GM06990 (cell line): ENCODE measurements around the gene IREB2.
A peak's percentile ranks its signal among the peaks of the same experiment; 100 is the strongest.

Experiments
- DNase-seq: peaks from one replicate; pipeline ENCODE4 v3.0.0-alpha.2; 2011; ENCODE audit not compliant: insufficient read length; ENCODE audit errors: extremely low read depth
- H3K27me3 ChIP-seq: replicated peaks from 2 replicates; pipeline ENCODE4 v1.6.0; 2011; ENCODE audit warnings: low read length; ENCODE audit not compliant: control insufficient read depth, insufficient read depth
- H3K36me3 ChIP-seq: 2 replicates; pipeline ENCODE4 v1.5.1; 2011; ENCODE audit warnings: low read length; ENCODE audit not compliant: control insufficient read depth, insufficient read depth
- H3K4me3 ChIP-seq: replicated peaks from 2 replicates; pipeline ENCODE4 v1.5.1; 2011; ENCODE audit warnings: low read depth, mild to moderate bottlenecking, control low read depth, low read length
- TF ChIP-seq, protein P1 (sequence below): IDR thresholded peaks from 2 replicates; pipeline ENCODE4 v1.5.1; 2011; ENCODE audit warnings: low read length, control low read depth, mild to moderate bottlenecking, inconsistent platforms; ENCODE audit not compliant: insufficient read depth, poor library complexity, severe bottlenecking

IREB2 gene

DNA sequence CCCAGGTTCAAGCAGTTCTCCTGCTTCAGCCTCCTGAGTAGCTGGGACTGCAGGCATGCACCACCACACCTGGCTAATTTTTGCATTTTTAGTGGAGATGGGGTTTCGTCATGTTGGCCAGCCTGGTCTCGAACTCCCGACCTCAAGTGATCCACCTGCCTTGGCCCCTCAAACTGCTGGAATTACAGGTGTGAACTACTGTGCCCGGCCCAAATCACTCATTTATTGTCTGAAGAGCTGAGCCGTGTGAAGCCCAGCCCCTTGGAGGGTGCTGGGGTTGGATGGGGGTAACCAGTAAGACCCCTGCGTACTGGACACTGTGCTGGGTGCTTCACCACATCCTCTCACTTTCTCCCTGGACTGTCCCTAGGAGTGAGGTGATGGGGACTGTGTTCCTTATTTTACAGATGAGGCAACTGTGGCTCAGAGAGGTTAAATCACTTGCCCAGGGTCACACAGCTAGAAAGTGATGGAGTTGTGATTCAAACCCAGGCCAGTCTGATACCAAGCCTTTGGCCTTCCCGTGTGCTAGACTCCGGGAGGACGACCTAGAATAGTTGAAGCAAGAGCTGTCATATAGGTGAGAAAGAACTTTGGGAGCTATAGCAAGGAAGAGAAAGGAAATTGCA lies 41.7 kb upstream of the IREB2 start:
- no peak overlapping the region for H3K4me3 ChIP-seq
- no peak for DNase-seq
- no peaks in the 10 kb centered on the region for H3K36me3 ChIP-seq
- TF ChIP-seq, protein P1, sequence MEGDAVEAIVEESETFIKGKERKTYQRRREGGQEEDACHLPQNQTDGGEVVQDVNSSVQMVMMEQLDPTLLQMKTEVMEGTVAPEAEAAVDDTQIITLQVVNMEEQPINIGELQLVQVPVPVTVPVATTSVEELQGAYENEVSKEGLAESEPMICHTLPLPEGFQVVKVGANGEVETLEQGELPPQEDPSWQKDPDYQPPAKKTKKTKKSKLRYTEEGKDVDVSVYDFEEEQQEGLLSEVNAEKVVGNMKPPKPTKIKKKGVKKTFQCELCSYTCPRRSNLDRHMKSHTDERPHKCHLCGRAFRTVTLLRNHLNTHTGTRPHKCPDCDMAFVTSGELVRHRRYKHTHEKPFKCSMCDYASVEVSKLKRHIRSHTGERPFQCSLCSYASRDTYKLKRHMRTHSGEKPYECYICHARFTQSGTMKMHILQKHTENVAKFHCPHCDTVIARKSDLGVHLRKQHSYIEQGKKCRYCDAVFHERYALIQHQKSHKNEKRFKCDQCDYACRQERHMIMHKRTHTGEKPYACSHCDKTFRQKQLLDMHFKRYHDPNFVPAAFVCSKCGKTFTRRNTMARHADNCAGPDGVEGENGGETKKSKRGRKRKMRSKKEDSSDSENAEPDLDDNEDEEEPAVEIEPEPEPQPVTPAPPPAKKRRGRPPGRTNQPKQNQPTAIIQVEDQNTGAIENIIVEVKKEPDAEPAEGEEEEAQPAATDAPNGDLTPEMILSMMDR: no peak
- H3K27me3 ChIP-seq: peaks cover 2% of the 10 kb centered on the region; the same call in 1 of the 2 replicates

DNA sequence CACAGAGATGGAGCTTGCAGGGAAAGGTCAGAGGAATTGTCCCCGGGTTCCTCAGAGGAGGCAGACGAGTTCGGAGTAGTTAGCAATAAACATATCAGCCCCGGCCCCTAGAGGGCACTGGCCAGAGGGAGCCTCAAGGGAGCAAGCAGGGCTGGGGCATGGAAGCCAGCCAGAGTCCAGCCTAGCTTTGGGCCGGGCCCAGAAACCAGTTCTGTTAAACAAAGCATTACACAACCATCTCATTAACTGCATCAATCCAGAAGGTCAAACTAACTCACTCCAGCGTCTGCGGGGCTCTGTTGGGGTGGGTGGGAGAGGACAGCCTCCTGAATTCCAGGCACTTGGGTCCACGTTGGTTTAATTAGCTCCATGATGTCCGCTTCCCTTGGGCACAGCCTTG lies 41.0 kb upstream of the IREB2 start:
- H3K36me3 ChIP-seq: no peaks in the 10 kb centered on the region
- peaks cover 2% of the 10 kb centered on the region; the same call in 1 of the 2 replicates for H3K27me3 ChIP-seq
- H3K4me3 ChIP-seq: no peak overlapping the region
- DNase-seq: no peak
- TF ChIP-seq, protein P1: peak; percentile 43

DNA sequence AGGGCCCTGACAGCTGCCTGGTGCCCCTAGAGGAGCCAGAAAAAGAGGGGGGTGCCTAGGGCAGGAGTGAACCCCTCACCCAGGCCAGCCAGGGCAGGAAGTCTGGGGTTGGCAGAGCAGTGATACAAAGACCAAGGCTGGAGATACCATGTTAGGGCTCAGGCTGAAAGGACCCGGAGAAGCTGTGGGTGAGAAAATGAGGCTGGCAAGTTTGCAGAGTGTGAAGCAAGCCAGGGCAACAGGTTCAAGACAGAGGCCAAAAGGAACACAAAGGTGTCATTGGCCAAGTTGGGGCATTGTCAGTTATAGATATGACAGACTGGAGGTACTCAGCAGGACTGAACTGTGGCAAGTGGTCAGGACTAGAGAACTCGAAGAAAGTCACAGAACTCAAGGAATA lies 40.6 kb upstream of the IREB2 start:
- Histone ChIP-seq H3K4me3 (no peak overlapping the region), H3K27me3 (no peaks in the 10 kb centered on the region), H3K36me3 (no peaks in the 10 kb centered on the region)
- DNase-seq: no peak
- TF ChIP-seq, protein P1: no peak

DNA sequence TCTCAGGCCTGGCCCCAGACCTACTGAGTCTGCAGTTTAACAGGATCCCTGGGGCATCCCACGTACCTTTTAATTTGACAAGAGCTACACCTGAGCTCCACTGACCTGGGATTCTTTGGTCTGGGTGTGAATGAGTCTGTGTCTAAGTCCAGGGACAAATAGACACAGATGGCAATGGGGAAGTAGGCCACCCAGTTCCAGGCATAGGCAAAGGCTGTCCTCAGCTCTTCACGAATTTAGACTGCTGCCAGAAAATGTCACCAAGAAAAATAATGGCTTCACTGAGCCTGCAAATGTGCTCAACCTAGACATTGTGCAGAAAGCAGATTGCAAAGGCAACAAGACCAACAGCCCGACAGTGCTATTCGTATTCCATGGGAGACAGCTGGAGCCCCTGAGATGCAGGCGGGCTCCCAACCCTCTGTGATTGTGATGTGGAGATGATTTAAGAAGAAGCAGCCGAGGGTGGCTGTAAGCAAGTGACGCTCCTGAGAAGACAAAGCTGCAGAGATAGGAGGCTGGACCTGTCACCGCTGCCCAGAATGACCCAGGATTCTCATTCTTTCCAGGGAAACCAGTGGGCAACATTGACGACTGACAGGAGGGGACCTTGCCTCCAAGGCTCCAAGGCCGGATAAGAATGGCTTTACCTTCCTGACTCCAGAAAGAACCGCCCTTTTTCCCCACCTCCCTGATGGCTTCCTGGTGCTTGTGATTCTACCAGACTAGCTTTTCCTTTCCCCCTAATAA lies 39.8 kb upstream of the IREB2 start:
- Histone ChIP-seq H3K27me3 (no peaks in the 10 kb centered on the region), H3K36me3 (no peaks in the 10 kb centered on the region), H3K4me3 (no peak overlapping the region)
- no peak for DNase-seq
- TF ChIP-seq, protein P1: no peak

DNA sequence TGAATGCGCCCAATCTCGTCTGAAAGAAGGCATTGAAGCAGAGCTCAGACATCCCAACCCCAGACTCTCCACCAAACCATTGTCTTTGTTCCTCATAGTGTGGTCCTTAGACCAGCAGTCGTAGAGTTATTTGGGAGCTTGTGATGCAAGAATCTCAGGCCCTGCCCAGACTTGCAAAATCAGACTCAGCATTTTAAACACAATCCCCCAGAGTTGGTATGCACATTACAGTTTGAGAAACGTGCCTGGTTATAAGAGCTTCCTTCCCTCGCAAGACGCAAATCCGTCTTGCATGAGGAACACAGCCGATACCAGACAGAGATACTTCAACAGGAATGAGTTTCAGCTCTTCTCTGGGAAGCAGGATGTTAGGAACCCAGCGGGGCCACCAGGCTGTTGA lies 38.9 kb upstream of the IREB2 start:
- no peaks in the 10 kb centered on the region for H3K36me3 ChIP-seq
- TF ChIP-seq, protein P1: no peak
- no peak for DNase-seq
- H3K27me3 ChIP-seq: peaks cover 2% of the 10 kb centered on the region; the same call in 1 of the 2 replicates
- H3K4me3 ChIP-seq: no peak overlapping the region
